NB4 (cell line): ENCODE measurements around the gene ANGPTL8.

Source experiments
- POLR2A ChIP-seq: IDR thresholded peaks from 2 replicates; pipeline ENCODE4 v1.6.1; 2011; ENCODE audit warnings: mild to moderate bottlenecking; ENCODE audit not compliant: insufficient read length; ENCODE audit errors: extremely low read depth
- TF ChIP-seq, protein P1 (sequence below): IDR thresholded peaks from one replicate; pipeline ENCODE4 v1.5.1; 2012; ENCODE audit warnings: low read depth, low read length
- TF ChIP-seq, protein P2 (sequence below): IDR thresholded peaks from 2 replicates; pipeline ENCODE4 v1.6.1; 2011; ENCODE audit warnings: low read depth, low read length

DNA sequence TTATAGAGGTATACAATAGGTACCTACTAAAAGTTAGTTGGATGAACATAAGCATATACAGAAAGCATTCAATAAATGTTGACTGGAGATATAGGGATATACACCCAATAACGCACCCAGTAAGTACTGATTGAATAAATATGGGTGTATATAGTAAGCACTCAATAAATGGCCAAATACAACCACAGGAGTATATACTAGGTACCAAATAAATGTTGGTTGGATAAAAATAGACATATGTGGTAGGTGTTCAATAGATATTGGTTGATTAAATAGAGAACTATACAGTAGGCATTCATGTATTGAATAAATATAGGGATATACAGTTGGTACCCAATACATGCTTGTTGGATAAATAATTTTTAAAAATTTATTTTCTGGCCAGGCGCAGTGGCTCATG is 9.4 kb downstream of the ANGPTL8 start:
- TF ChIP-seq, protein P1, sequence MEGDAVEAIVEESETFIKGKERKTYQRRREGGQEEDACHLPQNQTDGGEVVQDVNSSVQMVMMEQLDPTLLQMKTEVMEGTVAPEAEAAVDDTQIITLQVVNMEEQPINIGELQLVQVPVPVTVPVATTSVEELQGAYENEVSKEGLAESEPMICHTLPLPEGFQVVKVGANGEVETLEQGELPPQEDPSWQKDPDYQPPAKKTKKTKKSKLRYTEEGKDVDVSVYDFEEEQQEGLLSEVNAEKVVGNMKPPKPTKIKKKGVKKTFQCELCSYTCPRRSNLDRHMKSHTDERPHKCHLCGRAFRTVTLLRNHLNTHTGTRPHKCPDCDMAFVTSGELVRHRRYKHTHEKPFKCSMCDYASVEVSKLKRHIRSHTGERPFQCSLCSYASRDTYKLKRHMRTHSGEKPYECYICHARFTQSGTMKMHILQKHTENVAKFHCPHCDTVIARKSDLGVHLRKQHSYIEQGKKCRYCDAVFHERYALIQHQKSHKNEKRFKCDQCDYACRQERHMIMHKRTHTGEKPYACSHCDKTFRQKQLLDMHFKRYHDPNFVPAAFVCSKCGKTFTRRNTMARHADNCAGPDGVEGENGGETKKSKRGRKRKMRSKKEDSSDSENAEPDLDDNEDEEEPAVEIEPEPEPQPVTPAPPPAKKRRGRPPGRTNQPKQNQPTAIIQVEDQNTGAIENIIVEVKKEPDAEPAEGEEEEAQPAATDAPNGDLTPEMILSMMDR = no peak
- no peak for TF ChIP-seq POLR2A
- TF ChIP-seq, protein P2, sequence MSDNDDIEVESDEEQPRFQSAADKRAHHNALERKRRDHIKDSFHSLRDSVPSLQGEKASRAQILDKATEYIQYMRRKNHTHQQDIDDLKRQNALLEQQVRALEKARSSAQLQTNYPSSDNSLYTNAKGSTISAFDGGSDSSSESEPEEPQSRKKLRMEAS = no peak
